Osteocyte (in vitro differentiated cells): Measurements from ENCODE around the gene MKI67. TPM values are rescaled to one million over a fixed set of nuclear protein-coding genes. Genes with fewer than 3 reads are reported as not detected.

ENCODE experiments used
- DNase-seq: peaks from one replicate; pipeline ENCODE4 v3.0.0; 2021; ENCODE audit warnings: mixed read lengths; ENCODE audit not compliant: unreplicated experiment; ENCODE audit errors: extremely low spot score
- H3K27ac Mint-ChIP-seq: one replicate; pipeline ENCODE4 v1.8.0; 2021; ENCODE audit warnings: mild to moderate bottlenecking, mixed read lengths; ENCODE audit not compliant: unreplicated experiment
- H3K27me3 Mint-ChIP-seq: one replicate; pipeline ENCODE4 v1.8.0; 2021; ENCODE audit warnings: mixed read lengths; ENCODE audit not compliant: unreplicated experiment
- H3K36me3 Mint-ChIP-seq: one replicate; pipeline ENCODE4 v1.8.0; 2021; ENCODE audit warnings: mixed read lengths; ENCODE audit not compliant: unreplicated experiment
- H3K4me1 Mint-ChIP-seq: one replicate; pipeline ENCODE4 v1.8.0; 2021; ENCODE audit warnings: mixed read lengths; ENCODE audit not compliant: unreplicated experiment
- H3K4me3 Mint-ChIP-seq: one replicate; pipeline ENCODE4 v1.8.0; 2021; ENCODE audit warnings: mild to moderate bottlenecking, moderate library complexity, mixed read lengths; ENCODE audit not compliant: unreplicated experiment
- H3K9me3 Mint-ChIP-seq: one replicate; pipeline ENCODE4 v1.8.0; 2021; ENCODE audit warnings: mixed read lengths; ENCODE audit not compliant: unreplicated experiment
- total RNA-seq: library from RNA; stranded (reverse); gene quantifications from 2 replicates; pipeline ENCODE4 v1.2.1, GENCODE V29; 2021
- TF ChIP-seq, protein P1 (sequence below): fragments of 200-600 bp; sonication (generic); IDR thresholded peaks from 2 replicates; pipeline ENCODE4 v1.5.0; 2021; ENCODE audit warnings: antibody characterized with exemption, mild to moderate bottlenecking, moderate library complexity

Gene MKI67
- total RNA-seq, 1 donor from 2014 or later: 19.3 TPM

DNA sequence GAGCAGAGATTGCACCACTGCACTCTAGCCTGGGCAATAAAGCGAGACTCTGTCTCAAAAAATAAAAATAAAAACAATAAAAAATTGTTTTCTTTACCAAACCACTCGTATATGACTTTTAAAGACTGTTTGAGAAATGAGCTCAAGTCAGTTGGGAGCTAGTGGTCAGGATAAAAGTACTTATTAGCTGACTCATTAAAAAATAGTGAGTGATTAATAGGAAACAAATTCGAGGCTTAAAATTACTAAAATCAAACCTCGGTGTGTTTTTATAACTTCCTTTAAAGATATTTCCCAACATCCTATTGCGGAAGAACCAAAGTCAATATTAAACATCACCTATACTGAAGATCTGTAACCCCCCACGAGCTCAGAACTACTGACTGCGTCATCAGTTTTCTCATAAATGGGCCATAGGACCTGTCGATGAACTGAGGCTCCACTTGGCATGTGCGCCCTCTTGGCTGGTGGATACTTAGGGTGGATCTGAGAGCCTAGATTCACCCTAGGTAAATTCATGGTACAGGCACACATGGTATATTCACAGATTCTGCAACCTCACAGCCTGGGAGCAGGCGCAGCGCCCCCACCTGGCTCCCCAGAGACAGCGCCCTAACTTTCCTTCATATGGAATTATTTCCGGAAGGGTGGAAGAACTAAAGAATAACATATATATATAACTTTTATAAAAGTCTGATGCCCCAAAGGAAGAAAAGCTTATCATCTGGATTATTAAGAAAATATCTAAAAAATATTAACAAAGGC is 9.2 kb downstream of the MKI67 start:
- H3K27ac Mint-ChIP-seq: no peak overlapping the region
- H3K4me1 Mint-ChIP-seq: peaks cover 7% of the 10 kb centered on the region
- no peak overlapping the region for H3K4me3 Mint-ChIP-seq
- TF ChIP-seq, protein P1, sequence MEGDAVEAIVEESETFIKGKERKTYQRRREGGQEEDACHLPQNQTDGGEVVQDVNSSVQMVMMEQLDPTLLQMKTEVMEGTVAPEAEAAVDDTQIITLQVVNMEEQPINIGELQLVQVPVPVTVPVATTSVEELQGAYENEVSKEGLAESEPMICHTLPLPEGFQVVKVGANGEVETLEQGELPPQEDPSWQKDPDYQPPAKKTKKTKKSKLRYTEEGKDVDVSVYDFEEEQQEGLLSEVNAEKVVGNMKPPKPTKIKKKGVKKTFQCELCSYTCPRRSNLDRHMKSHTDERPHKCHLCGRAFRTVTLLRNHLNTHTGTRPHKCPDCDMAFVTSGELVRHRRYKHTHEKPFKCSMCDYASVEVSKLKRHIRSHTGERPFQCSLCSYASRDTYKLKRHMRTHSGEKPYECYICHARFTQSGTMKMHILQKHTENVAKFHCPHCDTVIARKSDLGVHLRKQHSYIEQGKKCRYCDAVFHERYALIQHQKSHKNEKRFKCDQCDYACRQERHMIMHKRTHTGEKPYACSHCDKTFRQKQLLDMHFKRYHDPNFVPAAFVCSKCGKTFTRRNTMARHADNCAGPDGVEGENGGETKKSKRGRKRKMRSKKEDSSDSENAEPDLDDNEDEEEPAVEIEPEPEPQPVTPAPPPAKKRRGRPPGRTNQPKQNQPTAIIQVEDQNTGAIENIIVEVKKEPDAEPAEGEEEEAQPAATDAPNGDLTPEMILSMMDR: no peak
- no peaks in the 10 kb centered on the region for H3K27me3 Mint-ChIP-seq
- peaks cover 10% of the 10 kb centered on the region for H3K36me3 Mint-ChIP-seq
- no peak for DNase-seq
- no peaks in the 10 kb centered on the region for H3K9me3 Mint-ChIP-seq

DNA sequence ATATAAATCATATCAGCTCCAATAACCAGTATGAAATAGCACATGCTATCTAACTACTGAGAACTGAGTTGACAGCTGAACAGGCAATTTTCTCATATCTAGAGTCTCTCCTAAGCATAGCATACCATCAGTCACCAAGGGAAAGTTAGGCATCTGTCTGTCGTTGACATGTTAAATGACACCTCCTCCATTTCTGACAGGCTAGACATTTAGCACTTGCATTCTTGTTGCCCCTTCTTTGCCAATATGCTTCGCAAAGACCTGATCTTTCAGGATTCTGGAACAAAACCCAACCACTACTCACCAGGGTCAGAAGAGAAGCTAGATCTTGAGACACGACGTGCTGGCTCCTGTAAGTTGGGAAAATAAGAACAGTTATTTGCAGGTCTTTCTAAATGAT is 10.0 kb downstream of the MKI67 start:
- TF ChIP-seq, protein P1: no peak
- DNase-seq: no peak
- no peak overlapping the region for H3K4me3 Mint-ChIP-seq
- peaks cover 17% of the 10 kb centered on the region for H3K36me3 Mint-ChIP-seq
- H3K9me3 Mint-ChIP-seq: no peaks in the 10 kb centered on the region
- H3K27ac Mint-ChIP-seq: no peak overlapping the region
- H3K4me1 Mint-ChIP-seq: peaks cover 7% of the 10 kb centered on the region
- no peaks in the 10 kb centered on the region for H3K27me3 Mint-ChIP-seq

DNA sequence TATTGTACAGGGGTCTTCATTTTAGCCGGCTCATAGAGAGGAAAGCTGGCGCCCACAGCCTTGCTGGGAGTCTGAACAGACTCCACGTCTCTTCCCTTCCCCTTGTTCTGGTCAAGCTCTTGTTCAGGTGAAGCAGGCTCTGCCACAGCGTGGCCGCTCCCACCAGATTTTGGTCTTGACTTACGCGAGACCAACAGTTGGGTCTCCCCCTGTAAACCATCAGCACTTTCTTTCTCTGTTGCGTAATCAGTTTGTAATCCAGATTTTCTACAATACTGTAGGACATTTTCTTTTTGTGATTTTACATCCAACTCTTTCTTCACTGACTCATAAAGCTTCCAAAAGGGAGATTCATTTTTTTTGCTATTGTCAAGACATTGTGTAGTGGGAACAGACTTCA is 10.9 kb downstream of the MKI67 start:
- Mint-ChIP-seq H3K27me3 (no peaks in the 10 kb centered on the region), H3K4me1 (no peaks in the 10 kb centered on the region), H3K36me3 (peaks cover 17% of the 10 kb centered on the region), H3K4me3 (no peak overlapping the region), H3K9me3 (no peaks in the 10 kb centered on the region), H3K27ac (no peak overlapping the region)
- TF ChIP-seq, protein P1: no peak
- peak; percentile 71 for DNase-seq

DNA sequence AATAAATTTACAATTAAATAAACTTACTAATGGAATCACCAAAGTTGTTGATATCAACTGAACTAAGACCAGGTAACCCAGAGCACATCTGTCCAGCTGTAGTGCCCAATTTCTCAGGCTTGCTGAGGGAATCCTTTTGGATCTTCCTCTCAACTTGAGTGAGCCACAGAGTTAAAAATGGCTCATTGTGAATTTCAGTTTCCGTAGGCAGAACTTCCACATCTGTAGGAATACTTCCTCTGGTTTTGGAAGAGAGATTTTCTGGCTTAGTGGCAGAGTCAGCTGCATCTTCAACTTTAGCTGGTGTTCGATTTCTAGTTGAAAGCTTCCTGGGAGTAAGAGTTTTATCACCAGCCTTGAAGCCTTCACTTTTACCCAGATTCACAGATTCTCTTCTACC is 11.3 kb downstream of the MKI67 start:
- Mint-ChIP-seq H3K9me3 (no peaks in the 10 kb centered on the region), H3K36me3 (peaks cover 17% of the 10 kb centered on the region), H3K27me3 (no peaks in the 10 kb centered on the region), H3K4me1 (no peaks in the 10 kb centered on the region), H3K27ac (no peak overlapping the region), H3K4me3 (no peak overlapping the region)
- TF ChIP-seq, protein P1: no peak
- DNase-seq: no peak

DNA sequence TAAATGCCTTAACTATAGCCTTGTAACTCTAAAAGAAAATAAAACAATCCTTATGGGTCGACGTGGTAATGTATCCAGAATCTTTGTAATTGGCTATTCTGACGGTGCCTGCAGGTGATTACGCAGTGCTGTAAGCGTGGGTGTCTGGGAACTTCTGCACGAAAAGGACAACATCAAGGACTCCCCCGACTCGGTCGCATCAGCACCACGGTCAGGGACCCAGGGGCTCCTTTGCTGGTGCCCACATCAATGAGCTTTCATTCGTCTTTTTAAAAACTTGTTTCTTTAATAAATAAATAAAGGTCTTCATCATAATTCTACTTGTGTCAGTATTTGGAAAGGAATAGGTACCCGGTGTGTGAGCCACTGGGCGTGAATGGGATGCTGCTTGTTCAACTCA is 13.2 kb downstream of the MKI67 start:
- Mint-ChIP-seq H3K4me3 (no peak overlapping the region), H3K9me3 (no peaks in the 10 kb centered on the region), H3K4me1 (no peaks in the 10 kb centered on the region), H3K27me3 (no peaks in the 10 kb centered on the region), H3K36me3 (peaks cover 17% of the 10 kb centered on the region), H3K27ac (no peak overlapping the region)
- TF ChIP-seq, protein P1: no peak
- no peak for DNase-seq
